Endothelial cell of umbilical vein (primary cell): ENCODE measurements around the gene DIAPH2. TPM values are rescaled to one million over a fixed set of nuclear protein-coding genes. Genes with fewer than 3 reads are reported as not detected.

Experiments used
- BruUV-seq: library from RNA; stranded (reverse); fragments of 400-500 nt; replicated peaks from 2 replicates; lab custom pipeline; 2021; lab: Mats Ljungman, UMichigan
- CTCF ChIA-PET: fragments of 300-600, 350-600 bp; sonication (Branson Sonifier 250); formaldehyde crosslinking; loops from one replicate; lab custom pipeline; 2021; ENCODE audit warnings: antibody characterized with exemption, inconsistent platforms; lab: Charles Lee
- POLR2A ChIA-PET: fragments of 300-600, 350-600 bp; sonication (Branson Sonifier 250); formaldehyde crosslinking; loops from one replicate; lab custom pipeline; 2021; ENCODE audit warnings: antibody characterized with exemption, inconsistent platforms; lab: Charles Lee
- DNase-seq: peaks from one replicate; pipeline ENCODE4 v3.0.0-alpha.2; 2011; ENCODE audit warnings: low read depth, low spot score
- FAIRE-seq: peaks from 2 replicates; lab custom pipeline; 2011; peaks lifted over from hg19 to GRCh38; lab: Jason Lieb, UNC
- H2AFZ ChIP-seq: 2 replicates; pipeline ENCODE4 v1.6.0; 2012; ENCODE audit warnings: low read depth, low read length, control low read depth, inconsistent platforms
- H3K27ac ChIP-seq: 2 replicates; pipeline ENCODE4 v1.5.1; 2011; ENCODE audit warnings: low read depth, mild to moderate bottlenecking, control low read depth, low read length, moderate library complexity; ENCODE audit not compliant: insufficient read depth
- H3K27me3 ChIP-seq, 2 experiments: 2 replicates each; pipeline versions ENCODE4 v1.6.0 to v1.6.1; 2011; ENCODE audit warnings: low read length in 2 of 2, mixed read lengths in 1 of 2; ENCODE audit not compliant: control insufficient read depth in 2 of 2, insufficient read depth in 2 of 2
- H3K36me3 ChIP-seq, 2 experiments: 2 replicates in 1 of 2; 3 replicates in 1 of 2; pipeline ENCODE4 v1.5.1; 2011; ENCODE audit warnings: low read length in 2 of 2, mild to moderate bottlenecking in 1 of 2, moderate library complexity in 1 of 2; ENCODE audit not compliant: control insufficient read depth in 2 of 2, insufficient read depth in 2 of 2; ENCODE audit errors: extremely low read depth in 1 of 2
- H3K4me1 ChIP-seq: 3 replicates; pipeline ENCODE4 v1.5.1; 2011; ENCODE audit warnings: mild to moderate bottlenecking, low read length; ENCODE audit not compliant: control insufficient read depth, insufficient read depth; ENCODE audit errors: extremely low read depth
- H3K4me2 ChIP-seq: 2 replicates; pipeline ENCODE4 v1.6.1; 2011; ENCODE audit warnings: low read length, control low read depth, mixed read lengths; ENCODE audit not compliant: insufficient read depth
- H3K4me3 ChIP-seq, 3 experiments: fragments of 200-600 bp in 1 of 3; sonication (generic), shearing (Covaris generic) in 1 of 3; replicated peaks in 1 of 3; 2 replicates each; pipeline ENCODE4 v1.5.1; 2011 to 2016; ENCODE audit warnings: control low read depth in 3 of 3, low read length in 3 of 3, mild to moderate bottlenecking in 2 of 3, inconsistent platforms in 1 of 3, low read depth in 1 of 3, moderate library complexity in 1 of 3; ENCODE audit not compliant: insufficient read depth in 1 of 3
- H3K79me2 ChIP-seq: 2 replicates; pipeline ENCODE4 v1.6.0; 2012; ENCODE audit warnings: low read length, inconsistent platforms; ENCODE audit not compliant: control insufficient read depth, insufficient read depth
- H3K9ac ChIP-seq: replicated peaks from 2 replicates; pipeline ENCODE3; 2011; ENCODE audit warnings: low read length, control low read depth; ENCODE audit not compliant: insufficient read depth; ENCODE audit errors: extremely low read depth
- H3K9me1 ChIP-seq: replicated peaks from 3 replicates; pipeline ENCODE4 v1.6.0; 2011; ENCODE audit warnings: mild to moderate bottlenecking, low read length; ENCODE audit not compliant: control insufficient read depth, insufficient read depth; ENCODE audit errors: extremely low read depth
- H3K9me3 ChIP-seq: replicated peaks from 2 replicates; pipeline ENCODE4 v1.5.1; 2012; ENCODE audit warnings: low read length, inconsistent platforms; ENCODE audit not compliant: control insufficient read depth, insufficient read depth
- H4K20me1 ChIP-seq: replicated peaks from 2 replicates; pipeline ENCODE3; 2011; ENCODE audit warnings: mild to moderate bottlenecking, low read length; ENCODE audit not compliant: control insufficient read depth, insufficient read depth; ENCODE audit errors: extremely low read depth
- EZH2 ChIP-seq: IDR thresholded peaks from 2 replicates; pipeline ENCODE4 v1.6.1; 2012; ENCODE audit warnings: borderline replicate concordance, low read depth, mild to moderate bottlenecking, moderate library complexity, low read length, inconsistent platforms; ENCODE audit not compliant: severe bottlenecking
- FOS ChIP-seq: IDR thresholded peaks from 2 replicates; pipeline ENCODE4 v1.6.1; 2011; ENCODE audit warnings: mild to moderate bottlenecking, low read length, moderate library complexity, borderline replicate concordance; ENCODE audit not compliant: insufficient read depth
- GATA2 ChIP-seq: IDR thresholded peaks from 2 replicates; pipeline ENCODE4 v1.7.0; 2011; ENCODE audit warnings: low read depth, mild to moderate bottlenecking, moderate library complexity, mixed read lengths, low read length; ENCODE audit not compliant: insufficient read length, insufficient read depth
- JUN ChIP-seq: IDR thresholded peaks from 2 replicates; pipeline ENCODE4 v1.6.1; 2011; ENCODE audit warnings: borderline replicate concordance, low read depth; ENCODE audit not compliant: insufficient read length, insufficient read depth
- MYC ChIP-seq: IDR thresholded peaks from one replicate; pipeline ENCODE4 v1.6.1; 2011; ENCODE audit warnings: mild to moderate bottlenecking, low read depth, low read length
- POLR2A ChIP-seq: IDR thresholded peaks from 2 replicates; pipeline ENCODE4 v1.6.1; 2012; ENCODE audit warnings: low read depth, mild to moderate bottlenecking, control low read depth, low read length
- POLR2AphosphoS5 ChIP-seq: IDR thresholded peaks from 2 replicates; pipeline ENCODE4 v1.6.1; 2012; ENCODE audit warnings: low read depth, mild to moderate bottlenecking, control low read depth, low read length, moderate library complexity; ENCODE audit not compliant: insufficient read depth
- dilution Hi-C: fragments of 300-500 bp; cut with MboI; formaldehyde crosslinking; loops from one replicate; pipeline ENCODE4 v1.15.0; 2019; ENCODE audit warnings: low sequenced_read_pairs; ENCODE audit not compliant: extremely low pct_ligation_motif_present
- intact Hi-C: fragments of 100-400 bp; cut with micrococcal nuclease; formaldehyde crosslinking; loops from one replicate; pipeline ENCODE4 v1.10.0; 2022
- polyA plus RNA-seq, 4 experiments: library from polyadenylated mRNA; depleted of rRNA in 3 of 4; stranded (reverse) in 3 of 4; unstranded in 1 of 4; fragments of >200 nt; gene quantifications; 2 replicates each; pipeline versions ENCODE4 v1.2.1 to v1.2.3, GENCODE V29; 2011 to 2012; ENCODE audit warnings: missing spikeins in 1 of 4
- total RNA-seq: library from RNA; stranded (reverse); gene quantifications from 2 replicates; pipeline ENCODE4 v1.2.3, GENCODE V29; 2021
- TF ChIP-seq, protein P1 (sequence below): IDR thresholded peaks from 2 replicates; pipeline ENCODE4 v1.6.1; 2011; ENCODE audit not compliant: insufficient read depth, insufficient read length
- TF ChIP-seq, protein P2 (sequence below), 2 donors: IDR thresholded peaks; 1 replicate in 1 of 2; 2 replicates in 1 of 2; pipeline ENCODE4 v1.5.1; 2011; ENCODE audit warnings: low read length in 2 of 2, mild to moderate bottlenecking in 2 of 2, moderate library complexity in 2 of 2, control low read depth in 1 of 2, inconsistent platforms in 1 of 2, low read depth in 1 of 2; ENCODE audit not compliant: insufficient read depth in 1 of 2; ENCODE audit errors: extremely low read depth in 1 of 2

DIAPH2 gene
- total and polyA plus RNA-seq, 2 donors (not counting 3 experiments of a cell fraction or from before 2014, with no cell fraction given), result 3.0 to 30.0 TPM

- FAIRE-seq (no peak), DNase-seq (no peak)
- BruUV-seq, result no TSS peak
- H3K4me2 ChIP-seq, result no peak overlapping the region
- H4K20me1 ChIP-seq, result no peaks in the 10 kb centered on the region
- ChIA-PET CTCF (no interaction called here), POLR2A (no interaction called here)
- TF ChIP-seq MYC, result no peak
- TF ChIP-seq, protein P1, sequence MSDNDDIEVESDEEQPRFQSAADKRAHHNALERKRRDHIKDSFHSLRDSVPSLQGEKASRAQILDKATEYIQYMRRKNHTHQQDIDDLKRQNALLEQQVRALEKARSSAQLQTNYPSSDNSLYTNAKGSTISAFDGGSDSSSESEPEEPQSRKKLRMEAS, result no peak
- TF ChIP-seq GATA2, result no peak
- TF ChIP-seq POLR2AphosphoS5, result no peak
- TF ChIP-seq POLR2A, result no peak
- TF ChIP-seq EZH2, result no peak
- TF ChIP-seq, protein P2, sequence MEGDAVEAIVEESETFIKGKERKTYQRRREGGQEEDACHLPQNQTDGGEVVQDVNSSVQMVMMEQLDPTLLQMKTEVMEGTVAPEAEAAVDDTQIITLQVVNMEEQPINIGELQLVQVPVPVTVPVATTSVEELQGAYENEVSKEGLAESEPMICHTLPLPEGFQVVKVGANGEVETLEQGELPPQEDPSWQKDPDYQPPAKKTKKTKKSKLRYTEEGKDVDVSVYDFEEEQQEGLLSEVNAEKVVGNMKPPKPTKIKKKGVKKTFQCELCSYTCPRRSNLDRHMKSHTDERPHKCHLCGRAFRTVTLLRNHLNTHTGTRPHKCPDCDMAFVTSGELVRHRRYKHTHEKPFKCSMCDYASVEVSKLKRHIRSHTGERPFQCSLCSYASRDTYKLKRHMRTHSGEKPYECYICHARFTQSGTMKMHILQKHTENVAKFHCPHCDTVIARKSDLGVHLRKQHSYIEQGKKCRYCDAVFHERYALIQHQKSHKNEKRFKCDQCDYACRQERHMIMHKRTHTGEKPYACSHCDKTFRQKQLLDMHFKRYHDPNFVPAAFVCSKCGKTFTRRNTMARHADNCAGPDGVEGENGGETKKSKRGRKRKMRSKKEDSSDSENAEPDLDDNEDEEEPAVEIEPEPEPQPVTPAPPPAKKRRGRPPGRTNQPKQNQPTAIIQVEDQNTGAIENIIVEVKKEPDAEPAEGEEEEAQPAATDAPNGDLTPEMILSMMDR (IDR thresholded peaks at IDR 0.05; ENCODE audit: extremely low read depth in 1 of 2, insufficient read depth in 1 of 2, low read depth in 1 of 2, low read length in 2 of 2), result no peak
- no peak for TF ChIP-seq FOS
- no peak for TF ChIP-seq JUN
- no peak overlapping the region for H3K4me3 ChIP-seq
- no peaks in the 10 kb centered on the region for H3K4me1 ChIP-seq
- no peaks in the 10 kb centered on the region for H3K36me3 ChIP-seq
- dilution Hi-C loops (no loop called here), intact Hi-C loops (no loop called here)
- no peak overlapping the region for H3K27ac ChIP-seq
- no peaks in the 10 kb centered on the region for H3K27me3 ChIP-seq
- H2AFZ ChIP-seq, result no peak overlapping the region
- H3K9me3 ChIP-seq, result no peaks in the 10 kb centered on the region
- no peak overlapping the region for H3K9ac ChIP-seq
- no peaks in the 10 kb centered on the region for H3K9me1 ChIP-seq
- H3K79me2 ChIP-seq, result no peaks in the 10 kb centered on the region
Observed at GRCh38 chrX:97328853-97329390, 644.3 kb downstream of the DIAPH2 start.
